HG03342 (cell line): Measurements from ENCODE around the gene ROBO1.

Experiments
- ATAC-seq: cut with Tn5 transposase; IDR thresholded peaks from one replicate; pipeline ENCODE4 v1.9.1; 2021; ENCODE audit warnings: mild to moderate bottlenecking, moderate library complexity; ENCODE audit not compliant: unreplicated experiment

The ROBO1 gene

GRCh38 chr3:79672075-79672474 is 95.7 kb downstream of the ROBO1 start:
- no peak for ATAC-seq

DNA sequence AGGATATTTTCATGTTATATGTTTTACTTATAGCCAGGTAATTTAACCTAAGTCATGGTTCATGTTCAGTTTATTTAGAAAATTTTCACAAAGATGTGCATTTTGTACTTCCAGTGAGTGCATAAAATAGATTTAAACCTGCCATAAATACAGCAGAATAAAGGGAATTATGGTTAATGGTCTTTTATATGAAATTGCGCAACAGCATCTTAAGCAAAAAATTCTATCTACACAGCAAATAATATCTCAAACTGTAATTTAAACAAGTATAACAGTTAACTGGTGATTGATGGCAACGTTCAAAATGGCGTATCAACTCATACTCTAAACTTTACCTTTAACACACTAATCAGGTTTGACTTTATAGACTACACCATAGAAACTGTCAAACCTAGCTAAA is 97.6 kb downstream of the ROBO1 start:
- no peak for ATAC-seq

- no peak for ATAC-seq
Measured at GRCh38 chr3:79664455-79664854, 103.3 kb downstream of the ROBO1 start.

DNA sequence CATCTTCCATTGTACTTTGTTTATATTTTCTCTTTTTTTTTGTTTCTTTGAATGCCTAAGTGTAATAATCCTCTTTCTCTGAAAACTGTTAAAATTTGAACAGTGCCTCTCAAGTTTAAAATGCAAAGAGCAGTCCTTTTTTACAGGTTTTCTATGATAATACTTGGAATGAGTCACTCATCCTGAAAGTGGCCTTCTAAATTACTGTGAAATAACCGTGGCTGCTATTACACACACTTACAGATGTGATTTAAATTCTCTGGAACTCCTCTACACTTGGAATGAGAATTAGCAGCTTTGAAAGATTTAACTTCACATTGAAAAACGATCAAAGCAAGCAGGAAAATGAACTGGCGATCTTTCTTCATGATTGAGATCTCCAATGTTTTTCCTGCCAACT is 105.9 kb downstream of the ROBO1 start:
- no peak for ATAC-seq

DNA sequence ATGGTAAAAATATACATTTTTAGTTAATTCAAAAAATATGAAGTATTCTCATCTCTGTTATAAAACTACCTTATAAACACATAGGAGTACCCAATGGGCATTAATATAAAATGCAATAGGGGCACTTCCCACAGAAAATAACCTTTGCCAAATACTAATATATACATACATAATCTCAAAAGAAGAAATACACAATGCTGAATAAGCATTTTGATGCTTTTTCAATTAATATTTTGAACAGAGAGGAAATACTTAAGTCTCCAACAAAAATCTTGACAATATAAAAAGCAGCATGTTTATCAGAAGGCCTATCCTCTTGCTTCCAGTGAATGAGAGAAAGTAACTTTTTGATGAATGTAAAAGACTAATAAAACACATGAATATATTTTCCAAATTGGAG is 110.7 kb downstream of the ROBO1 start:
- no peak for ATAC-seq

DNA sequence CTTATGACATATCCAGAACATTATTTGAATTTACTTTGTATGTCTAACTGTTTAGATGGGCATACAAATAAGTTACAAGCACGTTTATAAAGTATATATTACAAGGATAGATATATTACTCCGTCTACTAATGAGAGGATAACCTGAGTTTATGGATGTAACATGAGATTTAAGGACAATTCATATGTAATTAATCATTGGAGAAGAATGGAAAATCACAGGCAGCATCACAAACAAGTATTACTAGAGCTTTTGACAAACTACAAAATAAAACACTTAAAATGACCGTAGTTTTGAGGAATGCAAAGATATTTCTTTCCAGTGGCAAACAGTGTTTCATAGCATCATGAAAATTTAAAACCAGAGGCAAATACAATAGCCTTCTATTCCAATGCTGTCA is 113.8 kb downstream of the ROBO1 start:
- no peak for ATAC-seq

DNA sequence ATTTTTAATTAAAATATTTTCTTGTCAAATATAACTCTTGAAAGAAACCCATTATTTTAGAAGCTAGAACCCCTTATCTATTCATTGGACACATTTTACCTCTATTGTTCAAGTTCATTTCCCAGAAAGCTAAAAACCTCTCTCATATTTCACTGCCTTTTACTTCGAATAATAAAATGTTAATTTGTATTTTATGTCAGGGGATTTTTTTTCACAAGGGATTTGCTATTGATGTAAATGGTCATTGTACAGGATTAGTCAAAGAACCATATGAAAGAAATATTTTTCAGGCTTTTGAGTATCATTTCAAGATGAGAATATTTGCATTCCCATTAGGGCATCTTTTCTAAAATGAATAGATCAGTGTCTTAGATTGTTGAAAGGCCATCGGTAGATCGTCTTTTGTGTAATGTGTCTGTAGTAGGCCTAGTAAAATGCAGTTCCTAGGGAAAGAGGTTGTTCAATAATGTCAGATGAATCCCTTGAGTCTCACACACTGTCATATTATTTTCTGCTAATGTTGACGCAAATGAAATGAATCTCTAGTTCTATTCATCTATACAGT is 114.5 kb downstream of the ROBO1 start:
- ATAC-seq = no peak

DNA sequence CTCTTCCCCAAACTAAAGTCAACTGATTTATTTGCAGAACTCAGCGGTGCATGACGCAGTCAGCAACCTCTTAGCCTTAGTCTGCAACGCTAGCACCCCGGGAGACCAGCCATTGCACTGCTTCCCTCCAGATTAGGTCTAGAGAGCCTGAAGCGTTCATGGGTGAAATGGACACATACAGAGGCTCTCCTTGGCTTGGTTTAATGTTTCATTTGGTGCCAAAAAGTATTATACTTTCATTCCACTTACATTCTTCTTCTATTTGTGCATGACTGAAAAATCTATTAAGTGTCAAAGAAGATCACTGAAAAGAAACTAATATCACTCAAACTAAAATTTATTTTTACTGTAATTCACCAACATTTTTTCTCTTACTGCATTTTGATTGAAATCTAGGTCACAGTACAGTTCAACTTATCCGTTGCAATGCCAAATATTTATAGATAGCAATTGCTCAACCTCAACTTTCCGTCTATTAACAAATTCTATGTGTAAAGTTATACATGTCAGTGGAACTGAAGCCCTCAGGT is 116.2 kb downstream of the ROBO1 start:
- ATAC-seq = no peak

- ATAC-seq = no peak
Measured at GRCh38 chr3:79639855-79640254, 127.9 kb downstream of the ROBO1 start.

DNA sequence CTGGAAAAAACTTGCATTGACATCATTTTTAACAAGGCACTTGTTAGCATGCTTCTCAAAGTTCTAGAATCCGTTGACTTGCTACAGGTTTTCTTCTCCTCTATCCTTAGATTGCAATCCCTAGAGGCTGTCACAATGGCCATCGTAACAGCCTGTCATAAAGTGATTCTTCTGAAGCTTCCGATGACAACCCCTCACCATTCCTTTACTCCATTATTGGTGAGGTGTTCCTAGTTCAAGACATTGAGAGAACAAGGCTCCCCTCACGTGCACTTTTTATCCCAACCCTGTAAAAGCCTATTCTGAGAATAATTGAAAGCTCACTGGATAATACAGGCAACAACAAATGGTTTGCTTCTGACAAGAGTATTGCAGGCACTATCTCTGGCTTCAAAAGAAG is 131.4 kb downstream of the ROBO1 start:
- no peak for ATAC-seq

DNA sequence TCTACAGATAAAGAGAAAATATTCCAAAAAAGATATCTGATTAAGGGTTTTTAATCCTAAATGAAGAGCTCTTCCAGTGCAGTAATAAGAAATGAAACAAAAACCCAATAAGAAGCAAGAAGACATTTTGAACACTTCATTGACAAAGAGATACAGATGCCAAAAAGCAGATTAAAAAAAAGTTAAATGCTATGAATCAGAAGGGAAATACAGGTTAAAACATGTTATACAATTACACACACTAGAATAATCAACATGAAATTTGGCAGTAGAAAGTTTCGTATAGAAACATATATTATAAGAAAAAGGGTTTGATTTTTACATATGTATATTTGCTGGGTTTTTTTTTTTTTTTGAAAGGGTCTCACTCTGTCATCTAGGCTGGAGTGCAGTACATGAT is 135.0 kb downstream of the ROBO1 start:
- no peak for ATAC-seq

DNA sequence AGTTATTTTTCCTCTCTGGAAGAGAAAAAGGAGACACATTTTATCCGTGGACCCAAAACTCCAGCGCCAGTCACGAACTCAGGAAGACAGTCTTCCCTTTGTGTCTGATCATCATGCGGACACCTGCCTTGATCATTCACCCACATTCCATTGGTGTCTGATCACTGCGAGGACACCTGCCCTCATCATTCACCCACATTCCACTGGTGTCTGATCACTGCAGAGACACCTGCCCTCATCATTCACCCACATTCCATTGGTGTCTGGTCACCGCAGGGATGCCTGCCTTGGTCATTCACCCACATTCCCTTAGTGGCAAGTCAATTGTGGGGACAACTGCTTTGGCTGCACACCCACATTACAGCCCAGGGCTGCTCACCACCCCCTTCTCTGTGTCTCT is 148.9 kb downstream of the ROBO1 start:
- ATAC-seq = no peak

DNA sequence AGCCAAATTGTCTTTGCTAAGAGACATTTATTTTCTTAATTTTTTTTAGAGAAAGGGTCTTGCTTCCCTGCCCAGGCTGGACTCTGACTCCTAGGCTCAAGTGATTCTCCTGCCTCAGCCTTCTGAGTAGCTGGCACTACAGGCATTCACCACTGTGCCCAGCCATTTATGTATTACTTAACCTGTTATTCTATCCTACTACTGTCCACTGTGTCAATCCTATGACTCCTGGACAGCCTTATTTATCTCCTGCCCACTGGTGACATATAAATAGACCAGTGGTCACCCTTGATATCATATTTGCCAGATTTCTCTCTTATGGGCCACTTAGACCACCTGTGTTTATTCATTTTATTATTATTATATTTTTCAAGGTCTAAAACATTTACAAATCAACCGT is 161.4 kb downstream of the ROBO1 start:
- no peak for ATAC-seq

GRCh38 chr3:79604681-79605080 is 163.1 kb downstream of the ROBO1 start:
- no peak for ATAC-seq

- ATAC-seq = no peak
Measured at GRCh38 chr3:79602385-79602784, 165.4 kb downstream of the ROBO1 start.

DNA sequence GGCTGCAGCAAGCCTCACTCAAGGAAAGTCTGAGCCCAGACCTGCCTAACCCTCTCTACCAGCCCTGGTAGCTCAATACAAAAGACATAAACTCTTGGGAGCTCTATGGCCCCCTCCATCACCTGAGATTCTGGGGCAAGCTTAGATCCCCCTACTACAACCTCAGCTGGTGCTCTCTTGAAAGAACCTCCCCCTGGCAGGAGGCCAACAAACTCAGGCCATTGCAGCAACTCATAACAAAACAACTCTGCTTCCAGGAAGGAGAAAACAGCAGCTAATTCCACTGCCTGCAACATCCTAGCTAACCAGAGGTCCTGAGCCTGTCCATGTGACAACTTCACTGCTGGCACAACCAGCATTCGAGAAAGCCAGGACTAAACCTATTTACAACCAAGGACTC is 169.2 kb downstream of the ROBO1 start:
- ATAC-seq = no peak

DNA sequence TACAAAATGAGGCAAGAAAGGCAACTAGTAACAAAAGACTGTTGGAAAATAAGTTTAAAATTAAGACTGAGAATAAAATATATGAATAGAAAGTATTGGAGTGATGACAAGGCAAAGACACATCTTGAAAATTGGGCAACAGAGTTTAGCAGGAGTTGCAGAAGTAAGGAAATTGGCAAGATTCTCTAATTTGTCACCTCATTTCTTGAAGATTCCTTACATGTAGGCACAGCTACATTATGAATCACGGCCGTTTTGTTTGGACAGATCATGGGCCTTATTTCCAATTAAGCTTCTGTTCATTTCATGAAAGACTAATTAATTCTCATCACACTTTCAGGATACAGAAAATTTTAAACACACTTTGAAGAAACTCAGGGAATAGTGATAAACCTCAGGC is 170.1 kb downstream of the ROBO1 start:
- no peak for ATAC-seq

DNA sequence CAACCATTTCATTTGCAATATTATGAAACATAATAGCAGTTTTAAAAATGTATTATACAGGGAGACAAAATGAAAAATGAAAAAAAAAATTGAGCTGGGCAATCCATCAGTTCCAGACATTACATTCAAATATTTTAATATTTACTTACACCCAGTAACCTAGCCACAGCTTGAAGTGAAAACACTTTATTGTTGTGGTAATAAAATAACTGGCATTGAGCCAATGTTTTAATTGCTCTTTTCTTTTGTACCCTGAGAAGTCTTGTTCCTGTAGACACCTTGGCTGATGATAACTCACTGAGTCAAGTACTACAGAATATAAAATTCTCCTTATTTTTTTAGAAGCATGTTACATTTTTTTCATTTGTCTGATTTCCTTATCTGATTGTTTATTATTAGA is 180.6 kb downstream of the ROBO1 start:
- ATAC-seq = no peak

DNA sequence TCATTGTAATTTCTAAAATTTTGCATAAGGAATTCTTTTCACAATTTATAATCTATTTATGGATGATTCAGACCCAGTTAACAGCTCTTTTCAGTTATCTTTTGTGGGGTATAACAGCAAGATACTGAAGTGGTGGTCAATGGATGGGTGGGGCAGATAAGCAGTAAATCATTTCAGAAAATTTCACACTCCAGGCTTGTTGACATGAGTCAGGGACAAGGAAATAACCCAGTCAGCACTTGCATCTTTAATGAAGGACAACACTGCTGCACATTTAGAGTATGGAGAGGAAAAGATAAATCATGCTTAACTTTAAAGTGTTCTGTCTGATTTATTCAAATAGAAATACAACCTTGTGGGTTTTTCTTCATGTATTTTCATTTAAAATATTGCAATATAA is 181.6 kb downstream of the ROBO1 start:
- ATAC-seq = no peak

DNA sequence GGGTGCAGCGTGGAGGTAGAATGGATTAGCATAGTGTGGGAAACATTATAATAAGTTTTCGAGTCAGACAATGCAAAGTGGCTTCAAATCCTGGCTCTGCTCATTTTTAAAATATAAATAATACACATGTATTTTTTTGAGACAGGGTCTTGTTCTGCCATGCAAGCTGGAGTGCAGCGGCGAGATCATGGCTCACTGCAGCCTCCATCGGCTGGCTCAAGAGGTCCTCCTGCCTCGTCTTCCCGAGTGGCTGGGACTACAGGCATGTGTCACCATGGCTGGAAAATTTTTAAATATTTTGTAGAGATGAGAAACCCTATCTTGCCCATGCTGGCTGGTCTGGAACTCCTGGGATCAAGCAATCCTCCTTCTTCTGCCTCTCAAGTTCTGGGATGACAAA is 194.9 kb downstream of the ROBO1 start:
- ATAC-seq = no peak

GRCh38 chr3:79568938-79569337 is 198.9 kb downstream of the ROBO1 start:
- no peak for ATAC-seq

GRCh38 chr3:79564192-79564591 is 203.6 kb downstream of the ROBO1 start:
- ATAC-seq = peak; percentile 77

- ATAC-seq = no peak
Measured at GRCh38 chr3:79560698-79561097, 207.1 kb downstream of the ROBO1 start.
